ENCODE data around the gene TTC17.
"Not testable (repeated sequence)": the region's sequence is repeated elsewhere in the genome, so short reads cannot be mapped to it uniquely, and the experiment has no call there.

The TTC17 gene

DNA sequence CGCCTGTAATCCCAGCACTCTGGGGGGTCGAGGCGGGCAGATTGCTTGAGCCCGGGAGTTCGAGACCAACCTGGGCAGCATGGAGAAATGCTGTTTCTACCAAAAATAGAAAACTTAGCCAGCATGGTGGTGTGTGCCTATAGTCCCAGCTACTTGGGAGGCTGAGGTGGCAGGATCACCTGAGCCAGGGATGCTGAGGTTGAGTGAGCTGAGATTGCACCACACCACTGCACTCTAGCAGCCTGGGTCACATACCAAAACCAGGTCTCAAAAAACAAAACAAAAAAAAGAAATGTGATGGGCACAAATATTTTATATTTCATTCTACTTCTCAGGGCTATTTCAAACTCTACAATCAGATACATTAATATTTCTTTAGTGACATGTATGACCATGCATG, 25.7 kb downstream of the TTC17 start:
- in situ Hi-C loops (cut with MboI; ENCODE audit: low sequenced_read_pairs), result no loop called here

DNA sequence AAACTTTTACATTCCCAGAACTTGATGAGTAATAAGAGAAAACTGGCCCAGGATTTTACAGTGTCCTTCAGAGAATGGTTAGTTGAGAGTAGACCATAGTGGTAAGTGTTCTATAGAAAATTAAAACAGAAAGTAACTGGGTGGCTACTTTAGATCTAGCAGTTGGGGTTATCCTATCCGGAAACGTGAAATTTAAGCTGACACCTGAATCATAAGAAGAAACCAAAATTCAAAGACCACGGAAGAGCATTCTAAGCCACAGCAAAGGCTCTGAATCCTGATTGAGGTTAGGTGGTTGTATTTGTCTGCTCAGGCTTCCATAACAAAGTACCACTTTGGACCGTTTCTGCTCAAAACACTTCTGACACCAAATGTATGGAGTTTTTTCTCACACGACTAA, 34.0 kb downstream of the TTC17 start:
- in situ Hi-C loops (cut with MboI; ENCODE audit: low sequenced_read_pairs), result no loop called here

DNA sequence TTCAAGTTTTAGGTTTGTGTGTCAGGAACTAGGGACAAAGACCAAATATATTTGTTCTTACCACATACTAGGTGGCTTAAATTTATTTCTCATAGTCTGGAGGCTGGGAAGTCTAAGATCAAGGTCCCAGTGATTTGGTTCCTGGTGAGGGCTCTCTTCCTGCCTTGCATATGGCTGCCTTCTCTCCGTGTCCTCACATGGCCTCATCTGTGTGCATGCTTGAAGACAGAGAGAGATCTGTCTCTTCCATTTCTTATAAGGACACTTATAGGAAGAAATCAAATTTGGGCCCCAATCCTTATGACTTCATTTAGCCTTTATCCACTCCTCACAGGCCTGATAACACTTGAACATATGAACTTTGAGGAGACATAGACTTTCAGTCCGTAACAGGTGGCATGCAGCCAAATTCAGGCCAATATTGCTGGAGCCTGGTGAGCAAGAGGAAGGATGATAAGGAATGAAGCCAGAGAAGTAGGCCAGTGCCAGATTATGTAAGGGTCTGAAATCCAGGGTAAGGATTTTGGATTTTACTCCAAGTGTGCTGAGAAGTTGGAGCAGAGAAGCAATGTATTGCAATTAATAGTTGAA, 35.1 kb downstream of the TTC17 start:
- in situ Hi-C loops (cut with MboI; ENCODE audit: low sequenced_read_pairs), result no loop called here

DNA sequence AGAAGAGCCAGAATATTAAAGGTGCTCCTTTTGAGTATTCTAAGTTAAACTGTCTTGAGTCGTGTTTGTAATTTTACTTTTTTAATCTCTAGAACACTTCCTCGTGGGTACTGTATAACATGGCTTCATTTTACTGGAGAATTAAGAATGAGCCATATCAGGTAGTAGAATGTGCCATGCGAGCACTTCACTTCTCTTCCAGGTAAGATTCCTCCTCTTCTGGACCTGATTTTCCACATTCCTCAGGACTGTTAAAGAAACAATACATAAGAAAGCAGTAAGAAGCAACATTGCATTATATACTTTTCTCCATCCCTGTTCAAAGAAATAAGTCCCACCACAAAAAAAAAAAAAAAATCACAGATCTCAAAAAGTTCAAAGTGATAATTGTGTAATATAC, 37.9 kb downstream of the TTC17 start:
- in situ Hi-C loops (cut with MboI; ENCODE audit: low sequenced_read_pairs), result no loop called here

DNA sequence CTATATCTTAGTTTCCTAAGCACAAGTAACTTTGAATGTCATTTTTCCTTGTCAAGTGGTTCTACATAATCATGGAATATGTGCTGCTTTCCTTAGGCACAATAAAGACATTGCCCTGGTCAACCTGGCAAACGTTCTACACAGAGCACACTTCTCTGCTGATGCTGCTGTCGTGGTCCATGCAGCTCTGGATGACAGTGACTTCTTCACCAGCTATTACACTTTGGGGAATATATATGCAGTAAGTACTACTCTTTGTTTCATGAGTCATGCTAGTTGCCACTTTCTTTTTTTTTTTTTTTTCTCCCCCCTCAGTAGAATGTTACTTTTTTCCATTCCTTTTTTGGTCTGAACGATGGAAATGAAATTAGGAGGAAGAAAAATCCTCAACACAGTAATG, 38.5 kb downstream of the TTC17 start:
- in situ Hi-C loops (cut with MboI; ENCODE audit: low sequenced_read_pairs), result no loop called here

DNA sequence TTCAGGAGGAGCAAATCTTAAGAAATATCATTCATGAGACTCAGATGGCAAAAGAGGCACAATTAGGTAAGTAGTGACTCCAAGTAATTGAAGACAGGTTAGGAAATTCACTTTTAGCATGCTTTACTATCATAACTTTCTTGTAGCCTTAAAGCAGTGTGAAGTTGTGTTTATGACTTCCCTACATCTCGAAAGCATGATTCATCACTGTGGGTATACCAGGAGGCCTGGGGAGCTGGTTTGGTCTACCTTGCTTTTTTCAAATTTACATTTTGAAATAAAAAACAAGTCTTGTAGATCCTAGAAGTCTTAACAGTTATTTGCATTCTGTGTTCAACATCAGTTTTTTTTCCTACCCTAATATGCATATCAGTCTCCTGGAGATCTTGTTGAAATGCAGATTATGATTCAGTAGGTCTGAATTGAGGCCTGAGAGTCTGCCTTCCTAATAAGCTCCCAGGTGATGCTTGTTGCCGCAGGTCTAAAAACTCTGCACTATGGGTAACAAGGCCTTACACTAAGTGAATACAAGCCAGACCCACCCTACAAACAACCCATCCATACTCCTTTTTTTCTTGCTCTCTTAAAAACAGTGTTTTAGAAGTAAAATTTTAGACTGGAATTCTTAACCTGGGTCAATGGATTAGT, 41.4 kb downstream of the TTC17 start:
- in situ Hi-C loops (cut with MboI; ENCODE audit: low sequenced_read_pairs), result no loop called here

DNA sequence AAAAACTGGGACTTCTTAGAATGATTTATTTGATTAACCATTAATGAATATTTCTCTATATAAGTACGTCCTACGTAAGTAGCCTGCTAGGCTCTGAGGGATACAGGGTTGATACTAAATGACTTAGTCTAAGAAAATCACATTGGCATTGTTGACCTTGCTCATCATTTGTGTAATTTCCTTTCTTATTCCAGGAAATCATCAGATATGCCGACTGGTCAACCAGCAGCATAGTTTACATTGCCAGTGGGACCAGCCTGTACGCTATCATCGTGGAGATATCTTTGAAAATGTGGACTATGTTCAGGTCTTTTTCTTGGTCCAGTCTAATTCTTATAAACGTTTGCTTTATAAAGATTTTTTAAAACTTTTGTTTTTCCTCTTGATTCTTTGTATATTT, 42.5 kb downstream of the TTC17 start:
- in situ Hi-C loops (cut with MboI; ENCODE audit: low sequenced_read_pairs), result no loop called here

DNA sequence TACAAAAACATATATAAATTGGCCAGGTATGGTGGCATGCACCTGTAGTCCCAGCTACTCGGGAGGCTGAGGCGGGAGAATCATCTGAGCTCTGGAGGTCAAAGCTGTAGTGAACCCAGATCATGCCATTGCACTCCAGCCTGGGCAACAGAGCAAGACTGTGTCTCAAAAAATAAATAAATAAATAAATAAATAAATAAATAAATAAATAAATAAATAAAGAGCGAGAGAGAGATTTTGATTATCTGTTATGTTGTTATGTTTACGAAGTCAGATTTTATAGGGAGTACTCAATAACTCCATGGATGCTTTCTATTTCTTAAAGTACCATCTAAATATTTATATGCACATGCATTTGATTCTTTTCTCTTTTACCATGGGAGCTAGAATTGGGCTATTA, 43.1 kb downstream of the TTC17 start:
- in situ Hi-C loops (cut with MboI; ENCODE audit: low sequenced_read_pairs), result not testable (repeated sequence)

DNA sequence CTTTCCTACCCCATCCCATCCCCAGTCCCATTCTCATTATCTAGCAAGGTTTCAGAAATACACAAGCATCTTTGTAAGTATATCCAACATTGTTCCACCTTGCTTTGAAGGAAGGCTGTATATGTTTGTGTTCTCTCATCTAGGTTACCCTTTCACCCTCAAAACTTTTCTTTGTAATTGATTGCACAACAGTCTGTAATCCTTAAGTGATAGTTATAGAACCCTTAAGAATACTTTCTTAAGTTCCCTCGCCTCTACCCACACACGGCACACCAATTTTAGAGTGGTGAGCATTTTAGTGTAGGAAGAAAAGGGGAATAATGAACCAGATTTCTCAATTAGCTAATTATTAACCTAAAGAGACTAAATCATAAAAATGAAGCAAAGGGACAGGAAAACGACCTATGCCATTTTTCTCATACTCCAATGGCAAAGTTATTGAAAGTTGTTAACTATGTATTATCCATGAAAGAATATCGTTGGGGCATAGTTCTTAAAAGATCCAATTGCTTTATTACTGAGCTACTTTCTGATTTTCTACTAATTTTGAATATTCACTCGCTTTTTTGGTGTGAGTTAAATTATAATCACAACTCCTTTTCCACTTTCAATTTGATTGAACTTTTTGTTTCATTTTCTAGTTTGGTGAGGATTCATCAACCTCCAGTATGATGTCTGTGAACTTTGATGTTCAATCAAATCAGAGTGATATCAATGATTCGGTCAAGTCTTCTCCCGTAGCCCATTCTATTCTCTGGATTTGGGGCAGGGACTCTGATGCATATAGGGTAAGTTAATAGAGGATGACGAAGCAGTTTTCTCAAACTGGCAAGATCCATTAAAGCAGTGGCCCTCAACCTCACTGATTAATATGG, 44.9 kb downstream of the TTC17 start:
- in situ Hi-C loops (cut with MboI; ENCODE audit: low sequenced_read_pairs), result no loop called here

DNA sequence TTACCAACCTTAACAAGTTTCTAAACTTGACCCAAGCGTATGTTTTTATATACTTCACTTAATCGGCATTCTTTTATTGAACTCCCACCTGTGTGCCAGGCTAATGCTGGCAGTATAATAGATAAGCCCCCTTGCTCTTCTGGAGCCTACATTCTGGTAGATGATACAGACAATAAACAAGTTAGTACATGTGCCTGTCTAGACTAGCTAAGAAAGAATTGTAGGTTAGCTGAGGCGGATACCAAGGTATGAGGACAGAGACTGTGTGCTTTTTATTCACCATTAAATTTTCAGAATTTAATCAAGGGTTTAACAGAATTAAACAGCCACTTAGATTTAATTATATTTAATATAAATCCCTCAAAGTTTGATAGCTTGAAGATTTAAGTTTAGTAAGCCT, 45.7 kb downstream of the TTC17 start:
- in situ Hi-C loops (cut with MboI; ENCODE audit: low sequenced_read_pairs), result no loop called here

DNA sequence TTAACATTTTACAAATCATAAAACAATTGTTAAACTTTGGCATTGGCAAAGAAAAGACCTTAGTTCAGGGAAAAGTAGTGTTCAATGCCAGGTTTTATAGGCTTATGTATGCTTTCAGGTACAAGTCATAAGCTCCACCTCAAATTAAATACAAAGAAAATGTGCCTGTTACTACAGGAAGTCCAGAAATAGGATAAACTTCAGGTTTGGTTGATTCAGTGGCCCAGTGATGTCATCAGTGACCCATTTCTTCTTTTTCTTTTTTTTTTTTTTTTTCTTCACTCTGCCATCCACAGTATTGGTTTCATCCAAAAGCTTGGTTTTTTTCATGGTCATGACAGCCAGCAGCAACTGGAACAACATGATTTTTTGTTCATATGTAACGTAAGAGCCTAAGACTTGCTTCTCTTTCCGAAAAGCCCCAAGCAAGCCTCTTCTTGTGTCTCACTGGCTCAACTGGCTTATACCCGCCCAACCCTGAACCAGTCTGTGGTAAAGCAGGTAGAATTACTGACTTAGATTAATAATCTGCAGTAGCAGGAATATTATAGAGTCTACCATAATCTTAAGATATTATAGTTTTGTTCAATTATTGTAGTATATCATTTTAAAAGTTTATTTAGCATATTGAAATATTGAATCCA, 46.2 kb downstream of the TTC17 start:
- in situ Hi-C loops (cut with MboI; ENCODE audit: low sequenced_read_pairs), result no loop called here

DNA sequence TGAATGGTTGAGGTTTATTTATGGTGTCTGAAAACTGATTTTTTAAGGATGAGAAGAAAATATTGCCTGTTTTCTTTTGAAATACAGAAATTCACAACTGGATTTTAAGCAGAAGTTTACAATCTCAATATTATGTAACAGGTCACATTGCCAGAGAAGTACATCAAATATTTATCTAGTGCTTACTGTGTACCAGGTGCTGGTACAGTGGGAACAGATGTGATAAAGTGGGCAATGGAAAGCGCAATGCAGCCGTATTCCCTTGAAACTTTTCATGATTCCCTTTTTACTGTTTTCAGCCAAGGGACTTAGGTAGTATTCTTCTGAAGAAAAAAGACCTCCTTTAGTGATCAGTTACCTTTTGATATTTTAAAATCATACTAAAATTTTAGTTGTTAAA, 49.6 kb downstream of the TTC17 start:
- in situ Hi-C loops (cut with MboI; ENCODE audit: low sequenced_read_pairs), result no loop called here

DNA sequence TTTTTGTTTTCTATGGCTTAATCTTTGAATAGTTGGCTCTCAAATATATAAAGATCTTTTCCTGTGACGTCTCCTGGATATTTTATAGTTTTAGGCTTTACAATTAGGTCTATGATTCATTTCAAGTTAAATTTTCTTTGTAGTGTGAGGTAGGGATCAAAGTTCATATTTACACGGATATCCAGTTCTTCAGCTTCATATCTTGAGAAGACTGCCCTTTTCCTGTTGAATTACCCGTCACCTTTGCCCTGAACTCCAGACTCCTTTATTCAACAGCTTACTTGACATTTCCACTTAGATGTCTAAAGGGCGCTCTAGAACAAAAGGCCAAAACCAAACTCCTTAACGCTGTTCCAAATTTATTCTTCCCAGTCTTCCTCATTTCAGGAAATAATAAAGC, 51.7 kb downstream of the TTC17 start:
- in situ Hi-C loops (cut with MboI; ENCODE audit: low sequenced_read_pairs), result no loop called here

DNA sequence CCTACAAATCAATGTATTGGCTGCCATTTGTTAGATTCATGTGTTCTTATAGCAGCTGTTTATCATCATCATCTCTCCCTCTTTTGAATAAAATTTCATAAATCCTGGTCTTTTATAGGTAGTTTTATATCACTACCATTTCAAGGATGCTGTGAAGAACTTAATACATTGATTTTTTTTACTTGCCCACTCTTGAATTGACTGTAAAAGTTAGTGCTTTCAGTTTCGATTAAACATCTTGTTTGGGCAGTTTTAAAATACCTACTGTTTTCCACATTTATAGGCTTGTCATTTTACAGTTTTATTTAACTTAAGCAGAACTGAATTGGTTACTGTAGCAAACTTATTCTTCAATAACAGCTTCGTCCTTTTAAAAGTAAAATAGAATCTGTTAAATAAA, 59.5 kb downstream of the TTC17 start:
- in situ Hi-C loops (cut with MboI; ENCODE audit: low sequenced_read_pairs), result no loop called here

DNA sequence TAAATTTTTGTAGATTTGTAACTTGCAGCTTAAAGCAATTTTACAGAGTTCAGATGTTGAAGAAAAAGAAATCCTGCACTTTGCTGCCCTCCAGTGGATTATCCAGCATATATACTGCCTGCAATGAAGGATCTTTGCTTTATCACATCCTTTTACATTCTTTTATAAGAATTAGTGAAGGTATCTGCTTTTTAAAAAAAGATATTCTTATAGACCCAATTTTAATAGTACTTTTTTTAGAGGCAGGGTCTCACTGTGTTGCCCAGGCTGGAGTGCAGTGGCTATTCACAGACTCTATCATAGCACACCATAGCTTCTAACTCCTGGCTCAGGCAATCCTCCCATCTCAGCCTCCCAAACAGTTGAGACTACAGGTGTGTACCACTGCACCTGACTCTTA, 60.7 kb downstream of the TTC17 start:
- in situ Hi-C loops (cut with MboI; ENCODE audit: low sequenced_read_pairs), result no loop called here

DNA sequence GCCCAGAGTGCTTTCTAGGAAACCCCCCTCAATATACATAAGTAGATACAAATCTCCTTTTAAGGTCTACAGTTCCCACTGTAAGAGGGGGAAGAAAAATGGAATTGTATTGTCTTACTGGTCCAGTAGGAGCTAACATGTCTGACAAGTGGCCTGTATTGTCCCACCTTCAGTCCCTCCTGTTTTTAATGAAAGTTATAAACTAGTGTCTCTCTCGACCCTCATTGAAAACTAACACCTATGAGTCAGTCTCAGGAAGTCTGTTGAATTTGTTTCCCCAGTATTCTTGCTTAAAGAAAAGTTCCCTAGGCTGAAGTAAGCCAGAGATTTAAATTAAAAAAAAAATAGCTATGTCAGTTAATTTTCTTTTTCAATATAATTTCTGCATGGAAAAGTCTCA, 69.3 kb downstream of the TTC17 start:
- in situ Hi-C loops (cut with MboI; ENCODE audit: low sequenced_read_pairs), result no loop called here

DNA sequence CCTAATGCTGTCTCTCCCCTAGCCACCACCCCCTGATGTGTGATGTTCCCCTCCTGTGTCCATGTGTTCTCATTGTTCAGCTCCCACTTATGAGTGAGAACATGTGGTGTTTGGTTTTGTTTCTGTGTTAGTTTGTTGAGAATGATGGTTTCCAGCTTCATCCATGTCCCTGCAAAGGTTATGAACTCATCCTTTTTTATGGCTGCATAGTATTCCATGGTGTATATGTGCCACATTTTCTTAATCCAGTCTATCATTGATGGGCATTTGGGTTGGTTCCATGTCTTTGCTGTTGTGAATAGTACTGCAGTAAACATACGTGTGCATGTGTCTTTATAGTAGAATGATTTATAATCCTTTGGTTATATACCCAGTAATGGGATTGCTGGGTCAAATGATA, 72.2 kb downstream of the TTC17 start:
- in situ Hi-C loops (cut with MboI; ENCODE audit: low sequenced_read_pairs), result not testable (repeated sequence)

DNA sequence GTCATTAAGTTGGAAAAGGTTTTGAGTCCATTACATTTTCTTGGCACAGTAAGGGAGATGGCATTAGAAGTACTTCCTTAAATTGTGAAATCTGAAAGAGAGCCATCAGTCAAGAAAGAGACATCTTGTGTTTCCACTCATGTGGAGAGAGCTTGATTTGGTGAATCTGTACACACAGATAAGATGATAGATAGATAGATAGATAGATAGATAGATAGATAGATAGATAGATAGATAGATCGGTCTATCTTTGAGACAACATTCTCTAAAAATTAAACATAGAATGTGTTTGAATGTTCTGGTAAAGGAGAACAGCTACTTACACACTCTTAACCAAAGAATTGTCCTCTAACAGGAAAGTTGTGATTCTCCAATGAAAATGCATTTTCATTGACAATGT, 76.2 kb downstream of the TTC17 start:
- in situ Hi-C loops (cut with MboI; ENCODE audit: low sequenced_read_pairs), result no loop called here

DNA sequence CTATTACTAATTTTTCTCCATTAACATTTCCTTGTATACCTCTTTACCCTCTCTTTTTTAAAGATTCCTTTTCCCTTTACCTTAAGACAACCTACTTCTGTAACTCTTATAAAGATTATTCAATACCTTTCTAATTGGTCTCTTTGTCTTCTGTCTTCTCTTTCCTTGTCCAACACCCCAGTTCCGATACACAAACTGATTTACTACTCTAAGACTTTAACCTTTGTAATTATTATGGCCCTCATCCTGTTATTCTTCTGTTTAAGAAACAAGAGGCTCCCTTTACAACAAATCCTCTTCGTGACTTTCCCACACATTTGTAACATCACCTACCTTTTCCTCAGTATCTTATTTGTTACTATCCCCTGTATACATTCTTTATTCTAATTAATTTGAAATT, 81.8 kb downstream of the TTC17 start:
- in situ Hi-C loops (cut with MboI; ENCODE audit: low sequenced_read_pairs), result no loop called here

DNA sequence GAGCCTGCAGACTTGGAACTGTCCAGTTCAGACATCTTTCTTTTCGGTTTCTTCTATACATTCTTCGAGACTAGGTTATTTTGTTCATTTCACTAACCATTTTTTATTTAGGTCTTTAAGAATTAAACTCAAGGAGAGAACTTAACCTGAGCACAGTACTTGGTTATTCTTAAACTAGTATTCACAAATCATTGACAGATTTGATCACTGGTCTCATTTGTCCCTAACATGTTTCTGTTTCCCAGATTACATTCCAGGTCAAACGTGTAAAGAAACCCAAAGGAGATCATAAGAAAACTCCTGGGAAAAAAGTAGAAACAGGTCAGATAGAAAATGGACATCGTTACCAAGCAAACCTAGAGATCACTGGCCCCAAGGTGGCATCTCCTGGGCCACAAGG, 85.1 kb downstream of the TTC17 start:
- in situ Hi-C loops (cut with MboI; ENCODE audit: low sequenced_read_pairs), result no loop called here

DNA sequence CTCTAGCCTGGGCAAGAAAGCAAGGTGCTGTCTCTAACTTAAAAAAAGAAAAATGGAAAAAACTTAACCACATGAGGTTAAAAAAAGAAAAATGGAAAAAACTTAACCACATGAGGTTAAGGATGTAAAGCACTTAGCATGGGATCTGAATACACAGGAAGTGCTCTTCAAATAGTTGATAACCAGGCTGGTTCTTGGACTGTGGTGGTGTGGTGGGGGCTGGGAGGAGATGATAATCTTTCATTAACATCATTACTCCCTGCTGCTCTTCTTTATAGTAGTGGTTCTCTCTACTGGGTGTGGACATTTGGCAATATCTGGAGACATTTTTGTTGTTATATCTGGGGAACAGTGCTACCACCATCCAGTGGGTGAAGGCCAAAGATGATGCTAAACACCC, 88.4 kb downstream of the TTC17 start:
- in situ Hi-C loops (cut with MboI; ENCODE audit: low sequenced_read_pairs), result no loop called here

DNA sequence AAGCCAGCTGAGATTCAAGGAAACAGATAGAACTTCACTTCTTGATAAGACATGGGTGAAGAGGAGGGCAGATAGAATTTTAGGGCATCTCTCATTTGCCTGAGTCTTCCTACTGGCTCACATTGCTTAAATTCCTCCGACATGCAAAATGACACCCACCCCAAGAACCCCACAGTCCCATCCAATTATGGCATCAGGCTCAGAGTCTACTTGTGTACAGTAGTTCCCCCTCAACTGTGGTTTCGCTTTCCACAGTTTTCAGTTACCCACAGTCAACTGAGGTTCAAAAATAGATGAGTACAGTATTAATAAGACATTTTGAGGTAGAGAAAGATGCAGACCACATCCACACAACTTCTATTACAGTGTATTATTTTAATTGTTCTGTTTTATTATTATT, 99.8 kb downstream of the TTC17 start:
- in situ Hi-C loops (cut with MboI; ENCODE audit: low sequenced_read_pairs), result no loop called here
